ENCODE measurements around the gene PGF.

The PGF gene

GRCh38 chr14:74912111-74912510 is 43.3 kb downstream of the PGF start:
- DNase-seq (ENCODE audit: low read depth) = no peak
- no peak overlapping the region for H3K4me3 ChIP-seq (ENCODE audit: low read length)
- no peak for TF ChIP-seq CTCF (conservative IDR thresholded peaks at IDR 0.05; ENCODE audit: low read depth, low read length)

- TF ChIP-seq CTCF (conservative IDR thresholded peaks at IDR 0.05; ENCODE audit: low read depth, low read length) = no peak
- H3K4me3 ChIP-seq (ENCODE audit: low read length) = no peak overlapping the region
- no peak for DNase-seq (ENCODE audit: low read depth)
Observed at GRCh38 chr14:74911704-74912103, 43.7 kb downstream of the PGF start.

DNA sequence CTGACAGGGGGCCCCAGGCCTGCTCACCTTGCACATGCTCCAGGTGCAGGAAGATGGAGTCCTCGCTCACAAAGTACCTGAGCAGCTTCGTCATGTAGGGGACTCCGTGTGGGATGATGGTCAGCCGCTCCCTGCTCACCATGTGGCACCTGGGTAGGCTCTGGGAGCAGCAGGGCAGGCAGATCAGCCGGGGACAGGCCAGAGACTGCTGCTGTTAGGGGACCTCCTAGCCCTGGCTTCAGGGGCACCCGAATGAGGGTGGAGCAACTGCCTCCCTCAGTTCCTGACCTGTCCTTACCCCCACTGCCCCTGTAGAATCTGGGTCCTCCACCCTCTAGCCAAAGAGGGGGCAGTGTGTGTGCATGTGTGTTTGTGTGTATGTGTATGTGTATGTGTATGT is 44.2 kb downstream of the PGF start:
- no peak overlapping the region for H3K4me3 ChIP-seq (ENCODE audit: low read length)
- no peak for TF ChIP-seq CTCF (conservative IDR thresholded peaks at IDR 0.05; ENCODE audit: low read depth, low read length)
- no peak for DNase-seq (ENCODE audit: low read depth)

- H3K4me3 ChIP-seq (ENCODE audit: low read length) = no peak overlapping the region
- DNase-seq (ENCODE audit: low read depth) = no peak
- no peak for TF ChIP-seq CTCF (conservative IDR thresholded peaks at IDR 0.05; ENCODE audit: low read depth, low read length)
Observed at GRCh38 chr14:74910556-74910955, 44.8 kb downstream of the PGF start.

DNA sequence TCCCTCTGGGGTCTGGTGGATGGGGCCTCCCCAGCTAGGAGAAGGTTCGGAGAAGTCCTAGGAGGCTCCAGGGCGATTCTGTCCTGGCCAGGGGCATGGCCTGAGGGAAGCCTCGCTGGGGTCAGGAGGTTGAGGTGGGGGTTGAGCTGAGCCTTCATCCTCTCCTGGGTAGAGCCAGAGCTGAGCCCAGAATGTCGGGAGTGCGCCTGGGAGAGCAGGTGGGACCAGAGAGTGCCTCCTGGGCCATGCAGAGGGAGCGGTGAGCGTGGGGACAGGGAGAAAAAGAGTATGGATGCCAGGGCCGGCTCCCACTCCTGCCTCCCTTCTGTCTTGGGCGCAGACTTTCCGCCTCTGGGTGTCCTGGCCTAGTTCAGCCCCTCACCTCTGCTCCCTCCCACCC is 45.5 kb downstream of the PGF start:
- TF ChIP-seq CTCF (conservative IDR thresholded peaks at IDR 0.05; ENCODE audit: low read depth, low read length) = no peak
- DNase-seq (ENCODE audit: low read depth) = no peak

GRCh38 chr14:74909501-74909900 is 45.9 kb downstream of the PGF start:
- no peak overlapping the region for H3K4me3 ChIP-seq (ENCODE audit: low read length)
- DNase-seq (ENCODE audit: low read depth) = no peak
- no peak for TF ChIP-seq CTCF (conservative IDR thresholded peaks at IDR 0.05; ENCODE audit: low read depth, low read length)

More for the DNA sequence above, 45.5 kb downstream of the PGF start:
- H3K4me3 ChIP-seq (ENCODE audit: low read length) = no peak overlapping the region

- TF ChIP-seq CTCF (conservative IDR thresholded peaks at IDR 0.05; ENCODE audit: low read depth, low read length) = no peak
- no peak overlapping the region for H3K4me3 ChIP-seq (ENCODE audit: low read length)
- DNase-seq (ENCODE audit: low read depth) = no peak
Observed at GRCh38 chr14:74908861-74909341, 46.5 kb downstream of the PGF start.

Measured in retinal pigment epithelial cell (primary cell).